K562 (cell line): ENCODE results near the gene NR0B2. TPM values are rescaled to one million over a fixed set of nuclear protein-coding genes. Genes with fewer than 3 reads are reported as not detected.

ENCODE experiments used
- CREM ChIP-seq: IDR thresholded peaks from 2 replicates; pipeline ENCODE4 v1.6.1; 2014; ENCODE audit warnings: antibody characterized with exemption, low read depth
- ELF4 ChIP-seq: fragments of 450-650 bp; formaldehyde crosslinking; IDR thresholded peaks from 2 replicates; pipeline ENCODE4 v1.4.0; 2022; ENCODE audit warnings: missing genetic modification characterization
- KLF1 ChIP-seq: fragments of 450-650 bp; IDR thresholded peaks from 2 replicates; pipeline ENCODE4 v1.6.1; 2016; ENCODE audit warnings: missing genetic modification characterization, missing compliant biosample characterization
- LEF1 ChIP-seq: fragments of 450-650 bp; IDR thresholded peaks from 2 replicates; pipeline ENCODE4 v1.6.1; 2016; ENCODE audit warnings: mild to moderate bottlenecking
- RBBP5 ChIP-seq: fragments of 200-600 bp; sonication (generic); IDR thresholded peaks from 2 replicates; pipeline ENCODE4 v1.6.1; 2012; ENCODE audit warnings: borderline replicate concordance, mild to moderate bottlenecking, low read length, control low read depth, inconsistent platforms; ENCODE audit not compliant: insufficient read depth, poor library complexity, severe bottlenecking
- RNF219 ChIP-seq: fragments of 250-450 bp; sonication (Bioruptor Pico); IDR thresholded peaks from 2 replicates; pipeline ENCODE4 v1.5.0; 2022; ENCODE audit warnings: mild to moderate bottlenecking
- SMAD1 ChIP-seq: fragments of 150-350 bp; IDR thresholded peaks from 2 replicates; pipeline ENCODE4 v1.6.1; 2014; ENCODE audit warnings: low read length, low read depth; ENCODE audit not compliant: partially characterized antibody
- SMAD4 ChIP-seq: fragments of 250-450 bp; sonication (Bioruptor Pico); conservative IDR thresholded peaks from 2 replicates; pipeline ENCODE4 v1.8.0; 2021; ENCODE audit warnings: inconsistent platforms, mild to moderate bottlenecking, moderate library complexity
- TEAD4 ChIP-seq, 2 experiments: sonication (generic) in 1 of 2; formaldehyde crosslinking in 1 of 2; IDR thresholded peaks; 2 replicates each; pipeline versions ENCODE4 v1.6.1 to v1.8.0; 2012 to 2022; ENCODE audit warnings: borderline replicate concordance in 1 of 2, inconsistent platforms in 1 of 2, low read length in 1 of 2, mild to moderate bottlenecking in 1 of 2, missing genetic modification reagents in 1 of 2
- ZNF217 ChIP-seq: sonication (generic); formaldehyde crosslinking; IDR thresholded peaks from 2 replicates; pipeline ENCODE4 v1.8.0; 2022; ENCODE audit warnings: mild to moderate bottlenecking, missing genetic modification reagents
- ZNF639 ChIP-seq, 2 experiments: fragments of 200-800 bp in 1 of 2; sonication (Bioruptor generic) in 1 of 2; sonication (generic) in 1 of 2; formaldehyde crosslinking in 1 of 2; IDR thresholded peaks in 1 of 2; conservative IDR thresholded peaks in 1 of 2; 2 replicates each; pipeline versions ENCODE4 v1.5.0 to v1.6.1; 2016 to 2020; ENCODE audit warnings: missing compliant biosample characterization in 1 of 2, missing genetic modification characterization in 1 of 2, missing genetic modification reagents in 1 of 2
- polyA plus RNA-seq, 8 experiments: library from polyadenylated mRNA; depleted of rRNA in 4 of 8; stranded (reverse) in 5 of 8; unstranded in 3 of 8; fragments of >200 nt; fragmentation: Nextera tagmentation in 2 of 8; fragmentation: Illumina TruSeq in 1 of 8; extraction: Ambion mirVana in 2 of 8; extraction: Trizol in 1 of 8; gene quantifications; 2 replicates each; pipeline versions ENCODE4 v1.2.1 to v1.2.3, GENCODE V29; 2011 to 2014; ENCODE audit warnings: inconsistent platforms in 1 of 8, missing spikeins in 1 of 8
- total RNA-seq, 7 experiments: library from RNA; depleted of rRNA in 6 of 7; stranded (reverse); fragments of >200 nt in 6 of 7; fragmentation: Illumina TruSeq in 2 of 7; extraction: Trizol in 2 of 7; gene quantifications; 2 replicates each; pipeline versions ENCODE4 v1.2.1 to v1.2.3, GENCODE V29; 2011 to 2021; ENCODE audit warnings: low replicate concordance in 1 of 7
- TF ChIP-seq, protein P1 (sequence below): fragments of 250-450 bp; sonication (Bioruptor Pico); IDR thresholded peaks from 2 replicates; pipeline ENCODE4 v1.5.0; 2021
- TF ChIP-seq, protein P2 (sequence below), 2 experiments: fragments of 450-650 bp; IDR thresholded peaks; 2 replicates each; pipeline ENCODE4 v1.6.1; 2016
- TF ChIP-seq, protein P3 (sequence below), 2 experiments: fragments of 450-650 bp; IDR thresholded peaks; 2 replicates each; pipeline ENCODE4 v1.6.1; 2018; ENCODE audit warnings: mild to moderate bottlenecking in 2 of 2, low read depth in 1 of 2; ENCODE audit not compliant: partially characterized antibody in 2 of 2

NR0B2 gene
- total and polyA plus RNA-seq, 9 of the 15 experiments (the other 6 are each of a cell fraction or from before 2014, with no cell fraction given): not detected

DNA sequence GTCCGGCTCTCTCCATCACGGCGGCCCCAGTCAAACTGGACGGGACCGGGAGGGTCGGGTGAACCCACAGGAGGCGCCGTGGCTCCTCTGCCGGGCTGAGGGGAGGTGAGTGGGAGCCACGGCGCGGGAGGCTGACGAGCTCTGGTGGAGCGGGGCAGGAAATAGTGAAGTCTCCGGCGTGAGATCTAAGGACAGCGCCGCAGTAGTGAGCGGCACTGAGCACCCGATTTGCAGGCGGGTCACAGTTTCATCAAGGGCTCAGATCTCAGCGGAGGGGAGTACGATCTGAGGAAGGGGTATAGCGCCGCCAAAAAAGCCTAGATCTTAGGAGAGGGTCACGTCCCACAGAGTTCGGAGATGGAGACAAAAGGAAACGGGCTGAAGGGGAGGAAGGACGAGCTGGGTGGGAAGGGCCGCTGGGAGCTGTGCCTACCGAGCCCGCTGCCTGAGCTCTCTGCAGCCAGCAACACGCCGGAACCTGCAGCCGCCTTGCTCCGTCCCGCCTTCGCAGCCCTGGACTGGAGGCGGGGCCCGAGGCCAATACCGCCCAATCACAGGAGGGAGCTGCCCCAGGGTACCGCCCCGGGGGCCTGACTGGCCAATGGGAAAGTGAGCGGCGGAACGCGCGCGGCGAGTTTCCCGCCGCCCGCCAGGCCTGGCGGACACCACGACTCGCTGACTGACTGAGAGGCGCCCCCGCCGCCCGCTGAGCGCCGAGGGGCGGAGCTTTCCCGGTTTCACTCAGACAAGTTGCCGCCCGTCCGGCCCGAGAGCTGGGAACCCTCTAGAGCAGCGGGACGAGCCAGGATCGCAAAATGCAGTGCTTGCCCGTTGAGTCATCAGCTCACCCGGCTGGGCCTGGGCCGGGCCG, 48.9 kb downstream of the NR0B2 start (continued):
- TF ChIP-seq ZNF217 (CRISPR knock-in tag) (no peak), KLF1 (no peak), SMAD1 (no peak), CREM (peak; percentile 85), RBBP5 (peak; percentile 59), SMAD4 (CRISPR knock-in tag) (0 out of 2 replicates have a peak, but pooled peaks have one; percentile 59), RNF219 (CRISPR knock-in tag) (no peak), ELF4 (CRISPR knock-in tag) (0 out of 2 replicates have a peak, but pooled peaks have one; percentile 51), ZNF639 (CRISPR knock-in tag; conservative IDR thresholded peaks at IDR 0.05 in 1 of 2, IDR thresholded peaks at IDR 0.05 in 1 of 2) (no peak), LEF1 (no peak), TEAD4 (IDR thresholded peaks at IDR 0.05; ENCODE audit: low read length) (no peak), TEAD4 (CRISPR knock-in tag; IDR thresholded peaks at IDR 0.05; ENCODE audit: borderline replicate concordance) (no peak)
- TF ChIP-seq, protein P1, sequence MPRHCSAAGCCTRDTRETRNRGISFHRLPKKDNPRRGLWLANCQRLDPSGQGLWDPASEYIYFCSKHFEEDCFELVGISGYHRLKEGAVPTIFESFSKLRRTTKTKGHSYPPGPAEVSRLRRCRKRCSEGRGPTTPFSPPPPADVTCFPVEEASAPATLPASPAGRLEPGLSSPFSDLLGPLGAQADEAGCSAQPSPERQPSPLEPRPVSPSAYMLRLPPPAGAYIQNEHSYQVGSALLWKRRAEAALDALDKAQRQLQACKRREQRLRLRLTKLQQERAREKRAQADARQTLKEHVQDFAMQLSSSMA (CRISPR knock-in tag): no peak
- TF ChIP-seq, protein P2, sequence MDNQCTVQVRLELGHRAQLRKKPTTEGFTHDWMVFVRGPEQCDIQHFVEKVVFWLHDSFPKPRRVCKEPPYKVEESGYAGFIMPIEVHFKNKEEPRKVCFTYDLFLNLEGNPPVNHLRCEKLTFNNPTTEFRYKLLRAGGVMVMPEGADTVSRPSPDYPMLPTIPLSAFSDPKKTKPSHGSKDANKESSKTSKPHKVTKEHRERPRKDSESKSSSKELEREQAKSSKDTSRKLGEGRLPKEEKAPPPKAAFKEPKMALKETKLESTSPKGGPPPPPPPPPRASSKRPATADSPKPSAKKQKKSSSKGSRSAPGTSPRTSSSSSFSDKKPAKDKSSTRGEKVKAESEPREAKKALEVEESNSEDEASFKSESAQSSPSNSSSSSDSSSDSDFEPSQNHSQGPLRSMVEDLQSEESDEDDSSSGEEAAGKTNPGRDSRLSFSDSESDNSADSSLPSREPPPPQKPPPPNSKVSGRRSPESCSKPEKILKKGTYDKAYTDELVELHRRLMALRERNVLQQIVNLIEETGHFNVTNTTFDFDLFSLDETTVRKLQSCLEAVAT (IDR thresholded peaks at IDR 0.05): peak in 1 of 2 experiments; percentile 64; a peak in 2 of 4 replicates
- TF ChIP-seq, protein P3, sequence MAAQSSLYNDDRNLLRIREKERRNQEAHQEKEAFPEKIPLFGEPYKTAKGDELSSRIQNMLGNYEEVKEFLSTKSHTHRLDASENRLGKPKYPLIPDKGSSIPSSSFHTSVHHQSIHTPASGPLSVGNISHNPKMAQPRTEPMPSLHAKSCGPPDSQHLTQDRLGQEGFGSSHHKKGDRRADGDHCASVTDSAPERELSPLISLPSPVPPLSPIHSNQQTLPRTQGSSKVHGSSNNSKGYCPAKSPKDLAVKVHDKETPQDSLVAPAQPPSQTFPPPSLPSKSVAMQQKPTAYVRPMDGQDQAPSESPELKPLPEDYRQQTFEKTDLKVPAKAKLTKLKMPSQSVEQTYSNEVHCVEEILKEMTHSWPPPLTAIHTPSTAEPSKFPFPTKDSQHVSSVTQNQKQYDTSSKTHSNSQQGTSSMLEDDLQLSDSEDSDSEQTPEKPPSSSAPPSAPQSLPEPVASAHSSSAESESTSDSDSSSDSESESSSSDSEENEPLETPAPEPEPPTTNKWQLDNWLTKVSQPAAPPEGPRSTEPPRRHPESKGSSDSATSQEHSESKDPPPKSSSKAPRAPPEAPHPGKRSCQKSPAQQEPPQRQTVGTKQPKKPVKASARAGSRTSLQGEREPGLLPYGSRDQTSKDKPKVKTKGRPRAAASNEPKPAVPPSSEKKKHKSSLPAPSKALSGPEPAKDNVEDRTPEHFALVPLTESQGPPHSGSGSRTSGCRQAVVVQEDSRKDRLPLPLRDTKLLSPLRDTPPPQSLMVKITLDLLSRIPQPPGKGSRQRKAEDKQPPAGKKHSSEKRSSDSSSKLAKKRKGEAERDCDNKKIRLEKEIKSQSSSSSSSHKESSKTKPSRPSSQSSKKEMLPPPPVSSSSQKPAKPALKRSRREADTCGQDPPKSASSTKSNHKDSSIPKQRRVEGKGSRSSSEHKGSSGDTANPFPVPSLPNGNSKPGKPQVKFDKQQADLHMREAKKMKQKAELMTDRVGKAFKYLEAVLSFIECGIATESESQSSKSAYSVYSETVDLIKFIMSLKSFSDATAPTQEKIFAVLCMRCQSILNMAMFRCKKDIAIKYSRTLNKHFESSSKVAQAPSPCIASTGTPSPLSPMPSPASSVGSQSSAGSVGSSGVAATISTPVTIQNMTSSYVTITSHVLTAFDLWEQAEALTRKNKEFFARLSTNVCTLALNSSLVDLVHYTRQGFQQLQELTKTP (IDR thresholded peaks at IDR 0.05; ENCODE audit: low read depth in 1 of 2, partially characterized antibody in 2 of 2): no peak
